ENCODE results near the gene ACTG1.

Gene ACTG1

DNA sequence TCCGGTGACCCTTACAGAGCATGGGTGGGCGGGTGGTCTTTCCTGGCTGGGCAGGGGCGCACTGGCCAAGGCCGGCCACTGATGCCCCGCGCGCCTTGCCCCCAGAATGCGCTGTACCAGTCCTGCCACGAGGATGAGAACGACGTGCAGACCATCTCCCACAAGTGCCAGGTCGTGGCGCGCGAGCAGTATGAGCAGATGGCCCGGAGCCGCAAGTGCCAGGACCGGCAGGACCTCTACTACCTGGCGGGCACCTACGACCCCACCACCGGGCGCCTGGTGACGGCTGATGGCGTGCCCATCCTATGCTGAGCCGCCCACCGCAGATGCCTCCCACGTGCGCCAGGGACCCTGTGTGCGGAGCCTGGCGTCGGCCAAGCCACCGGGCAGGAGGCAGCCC is 49.1 kb downstream of the ACTG1 start:
- no peak for TF ChIP-seq OSR1 (CRISPR knock-in tag; IDR thresholded peaks at IDR 0.05)
- no peak for ATAC-seq

DNA sequence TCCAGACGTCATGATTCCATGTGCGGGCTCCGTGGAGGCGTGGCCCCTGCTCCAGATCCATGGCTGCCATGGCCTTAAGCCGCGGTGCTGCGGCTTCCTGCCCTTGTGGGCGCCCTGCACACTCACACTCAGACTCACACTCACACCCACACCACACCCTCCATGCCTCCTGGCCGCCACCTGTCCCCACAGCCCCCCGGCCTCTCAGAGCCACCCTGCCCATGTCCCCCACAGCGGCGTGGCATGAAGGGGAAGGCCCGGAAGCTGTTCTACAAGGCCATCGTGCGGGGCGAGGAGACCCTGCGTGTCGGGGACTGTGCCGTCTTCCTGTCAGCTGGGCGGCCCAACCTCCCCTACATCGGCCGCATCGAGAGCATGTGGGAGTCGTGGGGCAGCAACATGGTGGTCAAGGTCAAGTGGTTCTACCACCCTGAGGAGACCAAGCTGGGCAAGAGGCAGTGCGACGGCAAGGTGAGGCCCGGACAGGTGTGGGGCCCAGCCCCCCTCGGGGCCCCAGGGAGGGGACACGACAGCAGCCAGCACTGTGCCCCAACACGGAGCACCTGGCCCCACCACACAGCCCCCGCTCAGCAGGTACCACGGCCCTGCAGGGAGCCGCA is 50.0 kb downstream of the ACTG1 start:
- no peak for ATAC-seq
- TF ChIP-seq ARNTL (CRISPR knock-in tag; IDR thresholded peaks at IDR 0.05; ENCODE audit: borderline replicate concordance, low read depth) (no peak), TCF4 (CRISPR knock-in tag; IDR thresholded peaks at IDR 0.05; ENCODE audit: borderline replicate concordance) (no peak), ZNF70 (CRISPR knock-in tag; IDR thresholded peaks at IDR 0.05) (no peak), OSR1 (CRISPR knock-in tag; IDR thresholded peaks at IDR 0.05) (no peak), PPARA (CRISPR knock-in tag; IDR thresholded peaks at IDR 0.05; ENCODE audit: borderline replicate concordance) (no peak), RARB (CRISPR knock-in tag; IDR thresholded peaks at IDR 0.05) (no peak), POU6F1 (CRISPR knock-in tag; IDR thresholded peaks at IDR 0.05; ENCODE audit: borderline replicate concordance, low read depth) (no peak), ZFP30 (CRISPR knock-in tag; IDR thresholded peaks at IDR 0.05) (no peak), GLIS3 (CRISPR knock-in tag; IDR thresholded peaks at IDR 0.05) (no peak), ZC3H10 (CRISPR knock-in tag; IDR thresholded peaks at IDR 0.05) (no peak), CSDC2 (CRISPR knock-in tag; IDR thresholded peaks at IDR 0.05) (no peak), CREB5 (CRISPR knock-in tag; IDR thresholded peaks at IDR 0.05; ENCODE audit: low read depth) (no peak)
- TF ChIP-seq, protein P1, sequence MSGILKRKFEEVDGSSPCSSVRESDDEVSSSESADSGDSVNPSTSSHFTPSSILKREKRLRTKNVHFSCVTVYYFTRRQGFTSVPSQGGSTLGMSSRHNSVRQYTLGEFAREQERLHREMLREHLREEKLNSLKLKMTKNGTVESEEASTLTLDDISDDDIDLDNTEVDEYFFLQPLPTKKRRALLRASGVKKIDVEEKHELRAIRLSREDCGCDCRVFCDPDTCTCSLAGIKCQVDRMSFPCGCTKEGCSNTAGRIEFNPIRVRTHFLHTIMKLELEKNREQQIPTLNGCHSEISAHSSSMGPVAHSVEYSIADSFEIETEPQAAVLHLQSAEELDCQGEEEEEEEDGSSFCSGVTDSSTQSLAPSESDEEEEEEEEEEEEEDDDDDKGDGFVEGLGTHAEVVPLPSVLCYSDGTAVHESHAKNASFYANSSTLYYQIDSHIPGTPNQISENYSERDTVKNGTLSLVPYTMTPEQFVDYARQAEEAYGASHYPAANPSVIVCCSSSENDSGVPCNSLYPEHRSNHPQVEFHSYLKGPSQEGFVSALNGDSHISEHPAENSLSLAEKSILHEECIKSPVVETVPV (CRISPR knock-in tag; IDR thresholded peaks at IDR 0.05), result no peak
- TF ChIP-seq, protein P2, sequence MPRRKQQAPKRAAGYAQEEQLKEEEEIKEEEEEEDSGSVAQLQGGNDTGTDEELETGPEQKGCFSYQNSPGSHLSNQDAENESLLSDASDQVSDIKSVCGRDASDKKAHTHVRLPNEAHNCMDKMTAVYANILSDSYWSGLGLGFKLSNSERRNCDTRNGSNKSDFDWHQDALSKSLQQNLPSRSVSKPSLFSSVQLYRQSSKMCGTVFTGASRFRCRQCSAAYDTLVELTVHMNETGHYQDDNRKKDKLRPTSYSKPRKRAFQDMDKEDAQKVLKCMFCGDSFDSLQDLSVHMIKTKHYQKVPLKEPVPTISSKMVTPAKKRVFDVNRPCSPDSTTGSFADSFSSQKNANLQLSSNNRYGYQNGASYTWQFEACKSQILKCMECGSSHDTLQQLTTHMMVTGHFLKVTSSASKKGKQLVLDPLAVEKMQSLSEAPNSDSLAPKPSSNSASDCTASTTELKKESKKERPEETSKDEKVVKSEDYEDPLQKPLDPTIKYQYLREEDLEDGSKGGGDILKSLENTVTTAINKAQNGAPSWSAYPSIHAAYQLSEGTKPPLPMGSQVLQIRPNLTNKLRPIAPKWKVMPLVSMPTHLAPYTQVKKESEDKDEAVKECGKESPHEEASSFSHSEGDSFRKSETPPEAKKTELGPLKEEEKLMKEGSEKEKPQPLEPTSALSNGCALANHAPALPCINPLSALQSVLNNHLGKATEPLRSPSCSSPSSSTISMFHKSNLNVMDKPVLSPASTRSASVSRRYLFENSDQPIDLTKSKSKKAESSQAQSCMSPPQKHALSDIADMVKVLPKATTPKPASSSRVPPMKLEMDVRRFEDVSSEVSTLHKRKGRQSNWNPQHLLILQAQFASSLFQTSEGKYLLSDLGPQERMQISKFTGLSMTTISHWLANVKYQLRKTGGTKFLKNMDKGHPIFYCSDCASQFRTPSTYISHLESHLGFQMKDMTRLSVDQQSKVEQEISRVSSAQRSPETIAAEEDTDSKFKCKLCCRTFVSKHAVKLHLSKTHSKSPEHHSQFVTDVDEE (CRISPR knock-in tag; IDR thresholded peaks at IDR 0.05), result no peak

DNA sequence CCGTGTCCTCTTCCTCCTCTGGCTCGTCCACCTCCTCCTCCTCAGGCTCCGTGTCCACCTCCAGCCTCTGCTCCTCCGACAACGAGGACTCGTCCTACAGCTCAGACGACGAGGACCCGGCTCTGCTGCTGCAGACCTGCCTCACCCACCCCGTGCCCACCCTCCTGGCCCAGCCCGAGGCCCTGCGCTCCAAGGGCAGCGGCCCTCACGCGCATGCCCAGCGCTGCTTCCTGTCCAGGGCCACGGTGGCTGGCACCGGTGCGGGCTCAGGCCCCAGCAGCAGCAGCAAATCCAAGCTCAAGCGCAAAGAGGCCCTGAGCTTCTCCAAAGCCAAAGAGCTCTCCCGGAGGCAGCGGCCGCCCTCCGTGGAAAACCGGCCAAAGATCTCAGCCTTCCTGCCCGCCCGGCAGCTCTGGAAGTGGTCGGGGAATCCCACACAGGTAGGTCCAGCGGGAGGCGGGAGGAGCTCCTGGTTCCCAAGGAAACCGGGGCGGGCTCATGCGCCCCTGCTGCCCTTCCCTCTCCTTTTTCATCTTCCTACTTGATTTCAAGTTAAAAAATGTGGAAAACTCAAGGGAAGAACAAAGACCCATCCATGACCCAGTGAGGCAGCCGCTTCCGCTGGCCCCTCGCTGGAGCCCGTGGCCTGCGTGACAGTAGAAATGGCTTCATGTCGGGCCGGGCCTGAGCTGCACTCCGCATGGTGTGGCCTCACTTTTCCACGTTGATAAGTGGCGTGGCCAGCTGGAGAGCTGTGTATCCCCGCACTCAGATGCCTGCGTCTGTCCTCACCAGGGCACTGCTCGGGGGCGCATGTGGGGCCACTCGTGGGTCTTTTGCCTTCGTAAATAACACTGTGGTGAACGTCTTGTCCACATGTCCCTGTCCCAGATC is 50.7 kb downstream of the ACTG1 start:
- TF ChIP-seq ZFP3 (CRISPR knock-in tag; IDR thresholded peaks at IDR 0.05), result no peak
- TF ChIP-seq POU6F1 (CRISPR knock-in tag; IDR thresholded peaks at IDR 0.05; ENCODE audit: borderline replicate concordance, low read depth), result no peak
- no peak for TF ChIP-seq BACH2 (CRISPR knock-in tag; IDR thresholded peaks at IDR 0.05; ENCODE audit: borderline replicate concordance)
- TF ChIP-seq ISL1 (CRISPR knock-in tag; IDR thresholded peaks at IDR 0.05), result no peak
- TF ChIP-seq RARB (CRISPR knock-in tag; IDR thresholded peaks at IDR 0.05), result no peak
- TF ChIP-seq, protein P2 (CRISPR knock-in tag; IDR thresholded peaks at IDR 0.05), result no peak
- TF ChIP-seq ZFP30 (CRISPR knock-in tag; IDR thresholded peaks at IDR 0.05), result no peak
- no peak for TF ChIP-seq ARNTL (CRISPR knock-in tag; IDR thresholded peaks at IDR 0.05; ENCODE audit: borderline replicate concordance, low read depth)
- no peak for TF ChIP-seq OSR1 (CRISPR knock-in tag; IDR thresholded peaks at IDR 0.05)
- TF ChIP-seq PPARA (CRISPR knock-in tag; IDR thresholded peaks at IDR 0.05; ENCODE audit: borderline replicate concordance), result no peak
- no peak for TF ChIP-seq ZC3H10 (CRISPR knock-in tag; IDR thresholded peaks at IDR 0.05)
- no peak for TF ChIP-seq CSDC2 (CRISPR knock-in tag; IDR thresholded peaks at IDR 0.05)
- no peak for TF ChIP-seq PATZ1 (CRISPR knock-in tag; IDR thresholded peaks at IDR 0.05; ENCODE audit: borderline replicate concordance)
- TF ChIP-seq TCF4 (CRISPR knock-in tag; IDR thresholded peaks at IDR 0.05; ENCODE audit: borderline replicate concordance), result no peak
- no peak for TF ChIP-seq ZNF70 (CRISPR knock-in tag; IDR thresholded peaks at IDR 0.05)
- TF ChIP-seq CREB5 (CRISPR knock-in tag; IDR thresholded peaks at IDR 0.05; ENCODE audit: low read depth), result no peak
- no peak for ATAC-seq
